NCI-H2029 treated with DMSO at 0.1 percent for 48 hours (cell line): ENCODE results near the gene DRICH1.
"Not testable (repeated sequence)": the region's sequence is repeated elsewhere in the genome, so short reads cannot be mapped to it uniquely, and the experiment has no call there.

Experiments
- DNase-seq: peaks from one replicate; lab custom pipeline; 2025; lab: John Stamatoyannopoulos, UW

DRICH1 gene, protein sequence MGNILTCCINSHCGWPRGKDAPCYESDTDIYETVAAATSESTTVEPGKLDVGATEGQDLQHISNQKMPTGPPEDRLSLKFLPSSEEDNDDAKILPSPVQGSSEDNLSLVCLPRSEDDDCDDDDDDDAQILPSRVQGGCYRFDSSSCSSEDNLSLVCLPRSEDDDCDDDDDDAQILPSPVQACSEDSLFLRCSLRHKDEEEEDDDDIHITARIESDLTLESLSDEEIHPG

DNA sequence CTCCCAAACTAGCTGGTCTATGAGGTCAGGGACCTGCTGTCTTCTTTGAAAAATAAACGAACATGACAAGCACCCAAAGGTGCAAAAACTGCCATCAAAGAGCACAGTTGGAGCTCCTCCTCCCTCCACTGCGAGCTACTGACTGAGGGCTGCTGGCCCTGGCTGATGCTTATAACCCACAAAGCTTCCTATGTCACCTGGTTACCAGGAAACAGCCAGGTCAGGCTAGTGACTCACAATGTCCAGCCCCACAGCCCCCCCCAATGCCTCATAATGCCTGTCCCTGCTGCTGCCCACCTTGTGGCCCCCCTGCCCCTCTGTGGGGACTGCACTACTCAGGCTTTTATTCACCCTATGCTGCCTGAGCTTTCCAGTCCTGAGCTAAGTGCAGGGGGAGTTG lies at the start of gene DRICH1:
Gene DRICH1, minus strand, starts transcription at position 144 of the 400 bp plus-strand sequence. CDS start 298 bp downstream, outside the sequence.
- no peak for DNase-seq

DNA sequence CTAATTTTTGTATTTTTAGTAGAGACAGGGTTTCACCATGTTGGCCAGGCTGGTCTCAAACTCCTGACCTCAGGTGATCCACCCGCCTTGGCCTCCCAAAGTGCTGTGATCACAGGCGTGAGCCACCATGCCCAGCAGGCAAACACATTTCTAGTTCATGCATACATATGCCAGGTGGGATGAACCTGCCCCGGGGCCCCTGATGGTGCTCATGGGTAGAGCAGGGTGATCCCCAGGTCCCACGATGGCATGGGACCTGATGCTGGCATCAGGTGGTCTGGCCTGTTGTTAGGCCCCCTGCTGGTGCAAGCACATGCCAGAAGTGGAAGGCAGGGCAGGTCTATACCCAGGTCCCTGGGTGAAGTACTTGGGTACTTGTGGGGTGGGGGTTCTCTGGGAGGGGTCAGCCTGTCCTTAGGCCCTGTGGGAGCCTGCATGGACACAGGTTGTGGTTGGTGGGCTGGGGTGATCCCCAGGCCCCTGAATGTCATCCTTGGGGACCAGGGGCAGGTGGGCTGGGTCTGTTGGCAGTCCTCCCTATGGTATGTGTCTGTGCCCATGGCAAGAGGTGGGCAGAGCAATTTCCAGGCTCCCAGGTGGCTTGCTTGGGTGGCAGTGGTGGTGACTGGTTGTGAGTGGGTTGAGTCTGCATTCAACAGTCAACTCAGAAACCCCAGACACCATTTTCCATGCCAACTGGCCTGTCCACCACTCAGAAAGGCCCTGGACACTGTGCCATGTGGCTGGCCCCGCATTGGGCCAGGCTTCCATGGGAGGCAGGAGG lies 49.1 kb upstream of the DRICH1 start:
- no peak for DNase-seq

- no peak for DNase-seq
These were observed 46.0 kb upstream of the DRICH1 start for GRCh38 chr22:23678133-23678532.

DNA sequence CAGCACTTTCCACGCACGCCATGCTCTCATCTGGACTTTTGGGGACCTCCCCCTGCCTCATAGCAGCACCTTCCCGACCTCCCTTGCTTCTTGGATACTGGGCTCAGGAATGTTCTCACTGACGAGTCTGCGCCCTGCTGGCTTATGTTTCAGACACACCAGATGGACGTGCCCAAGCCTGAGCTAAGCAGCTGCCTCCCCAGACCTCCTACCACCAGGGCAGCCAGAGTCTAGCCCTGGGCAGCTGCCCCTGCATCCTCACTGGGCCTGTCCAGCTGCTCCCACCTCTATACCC lies 45.5 kb upstream of the DRICH1 start:
- DNase-seq = no peak

DNA sequence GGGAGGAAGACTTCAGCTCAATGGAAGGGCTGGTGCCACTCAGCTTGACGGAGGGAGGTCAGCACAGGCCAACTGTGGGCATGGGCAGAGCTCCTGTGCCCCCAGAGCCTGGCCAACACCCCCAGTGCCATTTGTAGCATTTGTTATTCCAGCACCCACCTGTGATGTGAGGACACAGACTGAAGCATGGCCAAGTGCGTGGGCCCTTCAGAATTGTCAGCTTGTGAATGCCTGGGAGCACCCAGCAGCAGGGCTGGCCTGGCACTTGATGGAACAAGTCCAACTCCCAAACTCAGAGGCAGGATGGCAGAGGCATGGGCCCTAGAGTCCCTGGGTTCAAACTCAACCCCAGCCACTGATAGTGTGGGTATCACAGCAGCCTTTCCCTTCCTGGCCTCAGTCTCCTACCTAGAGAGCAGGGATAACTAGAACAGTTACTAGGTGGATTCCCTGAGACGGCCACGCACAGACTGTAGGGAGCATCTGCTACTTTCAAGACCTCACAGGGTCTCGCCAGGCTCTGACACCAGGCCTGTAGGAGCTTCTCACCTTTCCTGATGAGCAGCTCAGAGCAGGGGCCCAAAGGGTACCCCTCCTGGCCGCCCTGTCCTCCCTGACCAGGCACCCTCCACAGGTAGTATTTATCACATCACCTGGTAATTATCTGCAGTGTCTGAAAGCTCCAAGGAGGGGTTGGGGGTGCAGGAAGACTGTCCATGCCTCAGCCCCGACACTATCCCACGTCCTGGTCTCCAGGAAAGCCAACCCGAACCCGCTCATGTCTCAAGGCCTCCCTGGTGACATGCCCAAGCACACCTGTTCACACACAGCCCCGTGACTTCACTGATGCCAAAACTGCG lies 45.0 kb upstream of the DRICH1 start:
- DNase-seq = not testable (repeated sequence)

- DNase-seq = no peak
These were observed 43.6 kb upstream of the DRICH1 start for GRCh38 chr22:23675502-23676415.

GRCh38 chr22:23674886-23675501 lies 42.9 kb upstream of the DRICH1 start:
- not testable (repeated sequence) for DNase-seq

DNA sequence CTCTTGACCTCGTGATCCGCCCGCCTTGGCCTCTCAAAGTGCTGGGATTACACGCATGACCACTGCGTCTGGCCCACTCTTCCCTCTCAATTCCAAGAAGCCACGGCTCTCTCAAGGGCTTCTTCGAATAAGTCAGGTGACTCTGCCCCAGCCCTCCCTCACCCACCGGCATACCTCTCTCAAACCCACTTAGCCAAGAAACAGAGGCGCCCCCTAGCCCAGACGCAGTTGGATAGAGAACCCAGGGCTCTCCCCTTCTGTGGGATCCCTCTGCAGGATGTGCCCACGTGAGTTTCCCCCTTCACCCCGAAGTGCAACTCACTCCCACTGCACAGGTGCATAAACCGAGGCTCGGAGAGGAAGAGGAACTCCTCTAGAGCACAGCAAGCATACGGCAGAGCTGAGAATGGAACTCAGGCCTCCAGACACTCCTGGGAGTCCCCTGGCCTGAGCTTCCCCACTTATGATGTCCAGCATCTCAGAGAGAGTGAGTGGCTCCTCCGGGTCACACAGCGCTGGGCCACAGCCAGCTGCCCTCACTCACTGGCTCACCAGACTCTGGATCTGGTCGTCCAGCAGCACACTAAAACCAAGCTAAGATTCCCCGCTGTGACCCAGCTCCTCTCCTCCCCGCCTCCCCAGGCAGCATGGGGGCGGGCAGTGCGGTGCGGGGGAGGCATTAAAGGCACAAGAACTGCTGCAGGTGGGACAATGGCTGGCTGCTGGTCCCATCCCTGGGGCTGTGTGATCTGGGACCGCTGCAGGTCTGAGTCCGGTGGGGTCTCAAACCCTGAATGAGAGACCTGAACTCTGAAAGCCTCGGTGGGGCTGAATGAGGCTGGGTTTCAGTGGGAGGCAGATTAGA lies 41.9 kb upstream of the DRICH1 start:
- DNase-seq = no peak

DNA sequence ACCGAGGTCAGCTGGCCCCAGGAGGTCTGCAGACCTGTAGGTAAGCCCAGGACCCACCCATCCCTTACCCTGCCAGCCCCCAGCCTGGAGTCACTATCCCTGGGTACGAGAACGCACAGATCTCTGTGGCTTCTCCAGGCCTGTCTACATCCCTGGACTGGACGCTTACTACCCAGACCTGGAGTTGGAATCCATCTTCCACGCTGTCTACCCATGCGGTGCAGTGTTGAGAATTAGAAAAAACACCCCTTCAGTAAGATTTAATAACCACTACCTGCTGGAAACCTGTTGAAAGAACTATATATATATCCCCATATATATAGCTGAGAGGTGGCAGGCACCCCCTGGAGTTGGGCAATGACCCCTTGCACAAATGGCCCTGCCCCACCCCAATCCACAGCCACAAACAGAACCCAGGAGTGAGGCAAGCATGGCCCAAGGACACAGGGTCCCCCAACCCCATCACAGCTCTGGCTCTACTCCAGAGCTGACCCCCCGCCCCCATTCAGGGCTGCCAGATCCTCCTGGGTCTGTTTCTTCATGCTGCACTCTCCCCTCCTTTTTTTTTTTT lies 41.0 kb upstream of the DRICH1 start:
- no peak for DNase-seq

DNA sequence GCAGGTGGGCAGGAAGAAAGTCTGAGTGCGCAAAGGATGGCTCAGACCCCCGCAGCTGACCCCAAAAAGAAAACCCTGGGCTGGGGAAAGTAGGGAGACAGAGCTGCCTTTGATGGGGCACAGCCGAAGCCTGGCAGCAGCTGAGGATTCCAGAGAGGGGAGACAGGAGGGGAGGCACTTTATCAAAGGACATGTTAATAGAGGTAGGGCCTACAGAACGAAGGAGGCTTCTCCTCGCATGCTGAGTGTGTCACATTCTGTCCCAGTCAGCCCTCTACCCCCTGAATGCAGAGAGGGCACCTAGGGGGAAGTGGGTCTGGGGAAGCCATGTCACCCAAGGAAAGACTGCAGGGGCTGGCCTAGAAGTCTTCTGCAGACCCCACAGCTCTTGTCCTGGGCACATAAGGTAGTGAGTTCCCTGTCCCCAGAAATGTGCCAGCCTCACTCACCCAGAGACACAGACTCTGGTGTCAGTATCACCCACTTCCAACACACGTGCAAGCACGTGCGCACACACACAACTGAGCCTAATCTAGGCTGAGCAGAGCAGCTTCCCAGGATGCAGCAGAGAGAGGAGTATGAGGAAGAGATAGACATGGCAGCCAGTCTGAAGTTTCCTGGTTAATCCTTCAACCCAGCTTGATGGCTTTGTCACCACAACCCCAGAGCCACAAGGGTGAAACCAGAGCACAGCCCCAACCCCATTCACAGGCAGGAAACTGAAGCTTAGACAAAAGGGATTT lies 40.4 kb upstream of the DRICH1 start:
- not testable (repeated sequence) for DNase-seq

- DNase-seq = not testable (repeated sequence)
These were observed 39.3 kb upstream of the DRICH1 start for GRCh38 chr22:23671387-23671786.

- DNase-seq = no peak
These were observed 38.5 kb upstream of the DRICH1 start for GRCh38 chr22:23670378-23671295.

DNA sequence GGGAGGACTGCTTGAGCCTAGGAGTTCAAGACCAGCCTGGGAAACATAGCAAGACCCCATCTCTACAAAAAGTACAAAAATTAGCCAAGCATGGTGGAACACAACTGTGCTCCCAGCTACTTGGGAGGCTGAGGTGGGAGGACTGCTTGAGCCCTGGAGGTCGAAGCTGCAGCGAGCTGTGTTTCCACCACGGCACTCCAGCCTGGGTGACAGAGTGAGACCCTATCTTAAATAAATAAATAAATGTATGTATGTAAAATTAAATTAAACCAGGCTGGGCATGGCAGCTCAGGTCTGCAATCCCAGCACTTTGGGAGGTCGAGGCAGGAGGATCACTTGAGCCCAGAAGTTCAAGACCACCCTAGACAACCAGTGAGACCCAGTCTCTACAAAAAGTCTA lies 28.3 kb upstream of the DRICH1 start:
- DNase-seq = not testable (repeated sequence)

DNA sequence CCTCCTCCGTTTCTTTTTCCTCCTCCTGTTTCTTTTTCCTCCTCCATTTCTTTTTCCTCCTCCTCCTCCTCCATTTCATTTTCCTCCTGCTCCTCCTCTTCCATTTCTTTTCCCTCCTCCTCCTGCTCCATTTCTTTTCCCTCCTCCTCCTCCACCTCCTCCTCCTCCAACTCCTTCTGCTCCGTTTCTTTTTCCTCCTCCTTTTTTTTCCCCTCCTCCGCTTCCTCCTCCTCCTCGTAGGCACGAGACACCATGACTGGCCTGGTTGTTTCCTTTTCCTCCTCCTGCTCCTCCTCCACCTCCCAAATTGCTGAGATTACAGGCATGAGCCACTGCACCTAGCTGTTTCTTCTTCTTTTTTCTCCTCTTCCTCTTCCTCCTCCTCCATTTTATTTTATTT lies 25.6 kb upstream of the DRICH1 start:
- DNase-seq = no peak

GRCh38 chr22:23655891-23656475 lies 23.9 kb upstream of the DRICH1 start:
- no peak for DNase-seq

- no peak for DNase-seq
These were observed 20.6 kb upstream of the DRICH1 start for GRCh38 chr22:23652711-23653110.

DNA sequence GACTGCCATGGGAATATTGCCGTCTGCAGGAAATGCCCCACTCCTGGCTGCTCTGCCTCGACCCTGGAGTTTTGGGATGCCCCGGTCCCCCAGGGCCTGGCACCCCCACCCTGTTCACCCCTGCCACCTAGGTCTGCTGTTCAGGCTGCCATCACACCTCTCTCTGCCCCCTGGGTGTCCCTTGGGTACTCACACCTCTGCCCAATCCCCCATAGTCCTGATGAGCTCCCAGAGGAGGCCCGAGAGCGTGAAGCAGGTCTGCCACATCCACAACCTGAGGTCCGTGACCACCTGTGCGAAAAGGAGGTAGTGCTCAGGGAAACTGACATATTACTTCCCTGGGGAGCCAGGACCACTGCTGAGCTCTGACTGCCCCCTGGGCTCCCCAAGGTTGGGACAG lies 20.2 kb upstream of the DRICH1 start:
- no peak for DNase-seq

DNA sequence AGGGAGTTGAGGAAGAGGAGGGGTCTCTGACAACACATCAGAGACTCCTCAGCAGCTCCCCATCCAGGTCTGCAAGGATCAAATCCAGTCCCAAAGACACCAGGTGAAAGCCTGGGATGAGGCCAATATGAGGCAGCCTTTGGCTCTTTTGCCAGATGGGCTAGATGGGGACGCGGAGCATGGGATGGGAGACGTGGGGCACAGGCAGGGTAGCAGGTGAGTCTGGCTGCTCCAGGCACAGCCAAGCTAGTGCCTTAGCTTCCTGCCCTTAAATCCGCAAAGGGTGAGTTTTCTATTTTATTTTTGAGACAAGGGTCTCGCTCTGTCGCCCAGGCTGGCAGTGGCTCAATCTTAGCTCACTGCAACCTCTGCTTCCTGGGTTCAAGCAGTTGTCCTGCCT lies 19.6 kb upstream of the DRICH1 start:
- no peak for DNase-seq
